H1 (cell line): ENCODE data around the gene SLC4A7. TPM values are rescaled to one million over a fixed set of nuclear protein-coding genes. Genes with fewer than 3 reads are reported as not detected.

Experiments
- ATF3 ChIP-seq: IDR thresholded peaks from 2 replicates; pipeline ENCODE4 v1.6.1; 2011; ENCODE audit warnings: low read depth, mild to moderate bottlenecking, low read length; ENCODE audit not compliant: insufficient read depth
- E2F6 ChIP-seq: IDR thresholded peaks from 2 replicates; pipeline ENCODE4 v1.6.1; 2012; ENCODE audit warnings: inconsistent platforms
- HDAC6 ChIP-seq: IDR thresholded peaks from one replicate; pipeline ENCODE4 v1.7.1; 2012; ENCODE audit warnings: low read depth, mild to moderate bottlenecking, inconsistent platforms, low read length, moderate library complexity
- KDM1A ChIP-seq: fragments of 200-600, 300-600 bp; sonication (generic); IDR thresholded peaks from 2 replicates; pipeline ENCODE4 v1.7.1; 2016; ENCODE audit warnings: mild to moderate bottlenecking, low read length, borderline replicate concordance
- MAX ChIP-seq: IDR thresholded peaks from 2 replicates; pipeline ENCODE4 v1.6.1; 2012; ENCODE audit warnings: inconsistent platforms
- SIRT6 ChIP-seq: IDR thresholded peaks from one replicate; pipeline ENCODE4 v1.7.1; 2012; ENCODE audit warnings: low read length, inconsistent platforms
- SIX5 ChIP-seq: IDR thresholded peaks from 2 replicates; pipeline ENCODE4 v1.6.1; 2011; ENCODE audit warnings: mild to moderate bottlenecking, low read depth, low read length
- SP2 ChIP-seq: IDR thresholded peaks from 2 replicates; pipeline ENCODE4 v1.6.1; 2012; ENCODE audit warnings: mild to moderate bottlenecking, low read length, inconsistent platforms
- TAF1 ChIP-seq: IDR thresholded peaks from 2 replicates; pipeline ENCODE4 v1.6.1; 2011; ENCODE audit warnings: mild to moderate bottlenecking, low read depth, low read length
- polyA plus RNA-seq, 7 experiments: library from polyadenylated mRNA; depleted of rRNA in 3 of 7; stranded (reverse) in 5 of 7; unstranded in 2 of 7; fragments of >200 nt in 5 of 7; fragments of 200-250 nt in 2 of 7; gene quantifications; 1 replicate in 5 of 7; 2 replicates in 1 of 7; 4 replicates in 1 of 7; pipeline versions ENCODE4 v1.2.1 to v1.2.3, GENCODE V29; 2011 to 2013; ENCODE audit warnings: missing spikeins in 2 of 7, mixed read lengths in 2 of 7
- total RNA-seq: library from RNA; stranded (reverse); fragmentation: NEBNext Ultra II Directional; extraction: Animal tissue kit (Norgen Biotek cat#: 25700); gene quantifications from 2 replicates; pipeline ENCODE4 v1.2.1, GENCODE V29; 2021

SLC4A7 gene
- total and polyA plus RNA-seq, 2 of the 8 experiments (the other 6 are each of a cell fraction or from before 2014, with no cell fraction given) = 14.9 to 70.5 TPM

GRCh38 chr3:27349832-27350231 is 134.4 kb downstream of the SLC4A7 start (continued):
- TF ChIP-seq TAF1 (no peak), ATF3 (no peak), SIRT6 (no peak), HDAC6 (no peak), SIX5 (no peak), KDM1A (no peak), E2F6 (no peak), MAX (no peak), SP2 (no peak)
